Measurements from ENCODE around the gene MAGI2.

DNA sequence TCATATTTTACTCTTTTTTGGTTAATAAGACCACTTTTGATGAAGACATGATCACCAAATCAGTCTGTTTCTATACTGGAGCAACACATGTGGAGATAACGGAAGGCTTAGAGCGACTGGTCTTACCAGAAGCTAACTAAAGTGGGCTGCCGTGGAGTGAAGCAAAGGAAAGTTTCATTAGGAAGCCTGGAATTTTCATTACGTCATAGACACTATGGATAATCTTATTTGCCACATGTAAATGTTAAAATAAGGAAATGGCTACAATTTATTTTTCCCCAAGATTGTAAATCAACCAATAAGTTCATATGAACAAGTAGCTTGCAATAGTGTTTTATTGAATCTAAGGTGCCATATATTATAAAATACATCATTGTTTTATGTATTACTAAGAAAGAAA, 1469.5 kb downstream of the MAGI2 start:
- TF ChIP-seq, protein P1, sequence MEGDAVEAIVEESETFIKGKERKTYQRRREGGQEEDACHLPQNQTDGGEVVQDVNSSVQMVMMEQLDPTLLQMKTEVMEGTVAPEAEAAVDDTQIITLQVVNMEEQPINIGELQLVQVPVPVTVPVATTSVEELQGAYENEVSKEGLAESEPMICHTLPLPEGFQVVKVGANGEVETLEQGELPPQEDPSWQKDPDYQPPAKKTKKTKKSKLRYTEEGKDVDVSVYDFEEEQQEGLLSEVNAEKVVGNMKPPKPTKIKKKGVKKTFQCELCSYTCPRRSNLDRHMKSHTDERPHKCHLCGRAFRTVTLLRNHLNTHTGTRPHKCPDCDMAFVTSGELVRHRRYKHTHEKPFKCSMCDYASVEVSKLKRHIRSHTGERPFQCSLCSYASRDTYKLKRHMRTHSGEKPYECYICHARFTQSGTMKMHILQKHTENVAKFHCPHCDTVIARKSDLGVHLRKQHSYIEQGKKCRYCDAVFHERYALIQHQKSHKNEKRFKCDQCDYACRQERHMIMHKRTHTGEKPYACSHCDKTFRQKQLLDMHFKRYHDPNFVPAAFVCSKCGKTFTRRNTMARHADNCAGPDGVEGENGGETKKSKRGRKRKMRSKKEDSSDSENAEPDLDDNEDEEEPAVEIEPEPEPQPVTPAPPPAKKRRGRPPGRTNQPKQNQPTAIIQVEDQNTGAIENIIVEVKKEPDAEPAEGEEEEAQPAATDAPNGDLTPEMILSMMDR (IDR thresholded peaks at IDR 0.05 in 4 of 5, conservative IDR thresholded peaks at IDR 0.05 in 1 of 5) = no peak
- no peak for TF ChIP-seq POLR2A (IDR thresholded peaks at IDR 0.05)
